ENCODE data around the gene CLRN3. TPM values are rescaled to one million over a fixed set of nuclear protein-coding genes. Genes with fewer than 3 reads are reported as not detected.

CLRN3 gene
- polyA plus RNA-seq, 1 donor from 2014 or later = not detected

GRCh38 chr10:127883516-127883915, 9.2 kb downstream of the CLRN3 start:
- no peak overlapping the region for H3K4me2 ChIP-seq (ENCODE audit: low read length)
- no peak overlapping the region for H3K9ac ChIP-seq (ENCODE audit: low read length)
- H4K20me1 ChIP-seq (ENCODE audit: insufficient read depth) = no peaks in the 10 kb centered on the region
- TF ChIP-seq TAF1 (IDR thresholded peaks at IDR 0.05; ENCODE audit: low read depth) (no peak), EZH2 (IDR thresholded peaks at IDR 0.05; ENCODE audit: borderline replicate concordance, insufficient read depth, low read length, poor library complexity, severe bottlenecking) (no peak)
- H3F3A ChIP-seq (ENCODE audit: insufficient read depth, low read length, poor library complexity, severe bottlenecking) = no peaks in the 10 kb centered on the region
- no peaks in the 10 kb centered on the region for H3K9me2 ChIP-seq (ENCODE audit: insufficient read depth, low read length)
- H3K27ac ChIP-seq (ENCODE audit: low read length) = no peak overlapping the region
- H3K4me3 ChIP-seq (ENCODE audit: low read length) = no peak overlapping the region
- H3K36me3 ChIP-seq (ENCODE audit: insufficient read depth, low read length) = no peaks in the 10 kb centered on the region
- H3K9me3 ChIP-seq (ENCODE audit: low read length) = no peaks in the 10 kb centered on the region
- no peaks in the 10 kb centered on the region for H3K79me2 ChIP-seq (replicated peaks; ENCODE audit: insufficient read depth, low read length)
- no peak overlapping the region for H2AFZ ChIP-seq (ENCODE audit: low read depth, low read length)
- no peaks in the 10 kb centered on the region for H3K27me3 ChIP-seq (ENCODE audit: insufficient read depth, low read depth, low read length)

- Histone ChIP-seq H3K4me2 (ENCODE audit: low read length) (no peak overlapping the region), H2AFZ (ENCODE audit: low read depth, low read length) (no peak overlapping the region), H3K36me3 (ENCODE audit: insufficient read depth, low read length) (no peaks in the 10 kb centered on the region), H3K9me2 (ENCODE audit: insufficient read depth, low read length) (no peaks in the 10 kb centered on the region), H3K9me3 (ENCODE audit: low read length) (no peaks in the 10 kb centered on the region), H4K20me1 (ENCODE audit: insufficient read depth) (no peaks in the 10 kb centered on the region), H3F3A (ENCODE audit: insufficient read depth, low read length, poor library complexity, severe bottlenecking) (no peaks in the 10 kb centered on the region), H3K4me3 (ENCODE audit: low read length) (no peak overlapping the region), H3K79me2 (replicated peaks; ENCODE audit: insufficient read depth, low read length) (no peaks in the 10 kb centered on the region), H3K9ac (ENCODE audit: low read length) (no peak overlapping the region), H3K27me3 (ENCODE audit: insufficient read depth, low read depth, low read length) (no peaks in the 10 kb centered on the region), H3K27ac (ENCODE audit: low read length) (no peak overlapping the region)
- no peak for TF ChIP-seq POLR2AphosphoS5 (IDR thresholded peaks at IDR 0.05)
Observed at GRCh38 chr10:127882801-127883459, 9.8 kb downstream of the CLRN3 start.

- no peaks in the 10 kb centered on the region for H3K79me2 ChIP-seq (replicated peaks; ENCODE audit: insufficient read depth, low read length)
- no peaks in the 10 kb centered on the region for H4K20me1 ChIP-seq (ENCODE audit: insufficient read depth)
- no peaks in the 10 kb centered on the region for H3K36me3 ChIP-seq (ENCODE audit: insufficient read depth, low read length)
- no peak overlapping the region for H3K4me2 ChIP-seq (ENCODE audit: low read length)
- no peaks in the 10 kb centered on the region for H3F3A ChIP-seq (ENCODE audit: insufficient read depth, low read length, poor library complexity, severe bottlenecking)
- H3K9me3 ChIP-seq (ENCODE audit: low read length) = no peaks in the 10 kb centered on the region
- no peak overlapping the region for H2AFZ ChIP-seq (ENCODE audit: low read depth, low read length)
- no peak for TF ChIP-seq EZH2 (IDR thresholded peaks at IDR 0.05; ENCODE audit: borderline replicate concordance, insufficient read depth, low read length, poor library complexity, severe bottlenecking)
- no peak for TF ChIP-seq RAD21 (conservative IDR thresholded peaks at IDR 0.05)
- TF ChIP-seq MXI1 (conservative IDR thresholded peaks at IDR 0.05; ENCODE audit: poor library complexity, severe bottlenecking) = no peak
- TF ChIP-seq EP300 (conservative IDR thresholded peaks at IDR 0.05; ENCODE audit: poor library complexity, severe bottlenecking) = no peak
- no peak for TF ChIP-seq CTCF (IDR thresholded peaks at IDR 0.05; ENCODE audit: poor library complexity, severe bottlenecking)
- TF ChIP-seq REST (IDR thresholded peaks at IDR 0.05; ENCODE audit: borderline replicate concordance) = no peak
- no peak for TF ChIP-seq TAF1 (IDR thresholded peaks at IDR 0.05; ENCODE audit: low read depth)
- no peak for TF ChIP-seq SMC3 (conservative IDR thresholded peaks at IDR 0.05; ENCODE audit: poor library complexity)
- TF ChIP-seq POLR2AphosphoS5 (IDR thresholded peaks at IDR 0.05) = no peak
- H3K27ac ChIP-seq (ENCODE audit: low read length) = no peak overlapping the region
- no peaks in the 10 kb centered on the region for H3K27me3 ChIP-seq (ENCODE audit: insufficient read depth, low read depth, low read length)
- no peak overlapping the region for H3K9ac ChIP-seq (ENCODE audit: low read length)
- H3K4me3 ChIP-seq (ENCODE audit: low read length) = no peak overlapping the region
- no peaks in the 10 kb centered on the region for H3K9me2 ChIP-seq (ENCODE audit: insufficient read depth, low read length)
Observed at GRCh38 chr10:127882391-127882790, 10.3 kb downstream of the CLRN3 start.
